GM12873 (cell line): ENCODE data around the gene SPON1.

ENCODE experiments used
- CTCF ChIP-seq: IDR thresholded peaks from 2 replicates; pipeline ENCODE4 v1.5.1; 2012; ENCODE audit warnings: low read depth, mild to moderate bottlenecking, moderate library complexity, low read length, control low read depth; ENCODE audit not compliant: insufficient read depth; ENCODE audit errors: missing control alignments

Gene SPON1

GRCh38 chr11:14308114-14308896 lies 345.8 kb downstream of the SPON1 start:
- TF ChIP-seq CTCF, result peak; percentile 67

- TF ChIP-seq CTCF, result no peak
These were observed 346.4 kb downstream of the SPON1 start for GRCh38 chr11:14308897-14309387.

- no peak for TF ChIP-seq CTCF
These were observed 347.1 kb downstream of the SPON1 start for GRCh38 chr11:14309425-14310192.

- no peak for TF ChIP-seq CTCF
These were observed 348.2 kb downstream of the SPON1 start for GRCh38 chr11:14310679-14311078.

- no peak for TF ChIP-seq CTCF
These were observed 350.4 kb downstream of the SPON1 start for GRCh38 chr11:14312736-14313438.

- TF ChIP-seq CTCF, result no peak
These were observed 351.6 kb downstream of the SPON1 start for GRCh38 chr11:14314127-14314526.

- no peak for TF ChIP-seq CTCF
These were observed 352.6 kb downstream of the SPON1 start for GRCh38 chr11:14315130-14315529.
